ENCODE measurements around the gene GRM7.

GRCh38 chr3:7401418-7401817 is 540.5 kb downstream of the GRM7 start:
- TF ChIP-seq CTCF (IDR thresholded peaks at IDR 0.05 in 4 of 5, conservative IDR thresholded peaks at IDR 0.05 in 1 of 5) (no peak), POLR2A (IDR thresholded peaks at IDR 0.05) (no peak)

All from gastrocnemius medialis (tissue), 4 donors.